ENCODE measurements around the gene EIF4E2. TPM values are rescaled to one million over a fixed set of nuclear protein-coding genes. Genes with fewer than 3 reads are reported as not detected.
A peak's percentile ranks its signal among the peaks of the same experiment; 100 is the strongest.

The EIF4E2 gene
- total RNA-seq, 6 donors from 2014 or later = 24.1 to 96.4 (median 57.2) TPM

- 80 to 86% methylated on average over 3 of the region's 3 CpGs for WGBS, 2 donors
- H3K36me3 ChIP-seq = peaks cover 17 to 62% (median 40%) of the 10 kb centered on the region in 4 donors
- no peak overlapping the region for H3K4me3 ChIP-seq
These were observed 5.9 kb downstream of the EIF4E2 start for GRCh38 chr2:232556426-232556825.

GRCh38 chr2:232562515-232563151 lies 12.1 kb downstream of the EIF4E2 start:
- no peak for ATAC-seq (ENCODE audit: low FRiP score in 2 of 2)

More at GRCh38 chr2:232556426-232556825, 5.9 kb downstream of the EIF4E2 start:
- Histone ChIP-seq H3K27me3 (no peaks in the 10 kb centered on the region), H3K4me1 (peaks cover 21 to 34% (median 30%) of the 10 kb centered on the region in 4 donors), H3K9me3 (no peaks in the 10 kb centered on the region), H3K27ac (no peak overlapping the region)
- TF ChIP-seq CTCF (IDR thresholded peaks at IDR 0.05) (no peak), POLR2AphosphoS5 (IDR thresholded peaks at IDR 0.05) (no peak), EP300 (IDR thresholded peaks at IDR 0.05) (no peak), POLR2A (IDR thresholded peaks at IDR 0.05) (no peak)
- ATAC-seq (ENCODE audit: low FRiP score in 2 of 2) = no peak
- DNase-seq = no peak

DNA sequence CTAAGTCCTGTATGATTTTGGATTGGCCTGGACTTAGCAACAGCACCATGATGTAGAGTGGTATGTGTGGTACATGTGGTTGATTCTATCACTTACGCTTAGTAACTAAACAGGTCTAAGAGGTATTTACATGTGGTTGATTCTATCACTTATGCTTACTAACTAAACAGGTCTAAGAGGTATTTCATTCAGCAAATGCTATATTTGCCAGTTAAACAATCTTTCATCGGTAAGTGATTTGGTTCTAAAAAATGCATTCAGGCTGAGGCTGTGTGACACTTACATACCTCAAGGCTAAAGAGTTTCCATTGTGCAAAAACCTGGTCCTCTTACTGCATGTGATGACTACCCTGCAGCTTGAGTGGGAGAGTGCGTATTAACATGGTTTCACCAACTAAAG lies 13.1 kb downstream of the EIF4E2 start:
- 47 to 55% methylated on average over 3 of the region's 3 CpGs for WGBS, 2 donors

More at GRCh38 chr2:232562515-232563151, 12.1 kb downstream of the EIF4E2 start:
- Histone ChIP-seq H3K9me3 (no peaks in the 10 kb centered on the region), H3K4me3 (no peak overlapping the region), H3K36me3 (peaks cover 59 to 94% (median 72%) of the 10 kb centered on the region in 4 donors), H3K27me3 (no peaks in the 10 kb centered on the region), H3K27ac (no peak overlapping the region), H3K4me1 (no peaks in the 10 kb centered on the region)
- TF ChIP-seq EP300 (IDR thresholded peaks at IDR 0.05) (no peak), POLR2AphosphoS5 (IDR thresholded peaks at IDR 0.05) (no peak), POLR2A (IDR thresholded peaks at IDR 0.05) (no peak), CTCF (IDR thresholded peaks at IDR 0.05) (no peak)
- WGBS, 2 donors = 86 to 89% methylated on average over 8 of the region's 8 CpGs
- no peak for DNase-seq

DNA sequence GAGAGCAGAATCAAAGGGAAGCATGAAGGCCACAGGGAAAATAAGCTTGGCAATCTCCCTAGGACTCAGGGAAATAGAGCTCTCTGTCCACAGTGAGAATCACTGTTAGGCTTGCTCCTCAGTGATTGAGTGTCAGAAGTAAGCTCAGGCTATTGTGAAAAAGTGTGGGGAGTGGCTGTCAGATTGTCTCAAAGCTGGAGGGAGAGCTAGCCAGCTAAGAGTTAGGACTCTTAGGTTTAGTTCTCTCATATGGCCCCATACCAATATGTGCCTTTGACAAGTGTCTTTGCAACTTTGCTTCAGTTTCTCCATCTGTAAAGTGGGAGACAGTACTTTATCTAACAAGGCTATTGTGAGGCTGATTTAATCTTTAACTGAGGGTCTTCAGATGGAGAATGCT lies 17.2 kb downstream of the EIF4E2 start:
- DNase-seq (no peak), ATAC-seq (ENCODE audit: low FRiP score in 2 of 2) (no peak)
- Histone ChIP-seq H3K4me3 (no peak overlapping the region), H3K36me3 (peaks cover 52 to 99% (median 81%) of the 10 kb centered on the region in 4 donors), H3K27ac (no peak overlapping the region), H3K27me3 (no peaks in the 10 kb centered on the region), H3K9me3 (no peaks in the 10 kb centered on the region), H3K4me1 (peaks cover 0 to 6% (median 0%) of the 10 kb centered on the region in 4 donors)
- TF ChIP-seq POLR2A (IDR thresholded peaks at IDR 0.05) (no peak), EP300 (IDR thresholded peaks at IDR 0.05) (no peak), POLR2AphosphoS5 (IDR thresholded peaks at IDR 0.05) (no peak), CTCF (IDR thresholded peaks at IDR 0.05) (no peak)

More for the DNA sequence above, 13.1 kb downstream of the EIF4E2 start:
- H3K27ac ChIP-seq = no peak overlapping the region
- peaks cover 0 to 6% (median 0%) of the 10 kb centered on the region in 4 donors for H3K4me1 ChIP-seq
- H3K9me3 ChIP-seq = no peaks in the 10 kb centered on the region
- DNase-seq = no peak
- peaks cover 60 to 94% (median 72%) of the 10 kb centered on the region in 4 donors for H3K36me3 ChIP-seq
- H3K4me3 ChIP-seq = no peak overlapping the region
- no peaks in the 10 kb centered on the region for H3K27me3 ChIP-seq
- ATAC-seq (ENCODE audit: low FRiP score in 2 of 2) = peak in 1 of 2 donors; percentile 78
- TF ChIP-seq EP300 (IDR thresholded peaks at IDR 0.05) (no peak), POLR2A (IDR thresholded peaks at IDR 0.05) (no peak), CTCF (IDR thresholded peaks at IDR 0.05) (no peak), POLR2AphosphoS5 (IDR thresholded peaks at IDR 0.05) (no peak)

DNA sequence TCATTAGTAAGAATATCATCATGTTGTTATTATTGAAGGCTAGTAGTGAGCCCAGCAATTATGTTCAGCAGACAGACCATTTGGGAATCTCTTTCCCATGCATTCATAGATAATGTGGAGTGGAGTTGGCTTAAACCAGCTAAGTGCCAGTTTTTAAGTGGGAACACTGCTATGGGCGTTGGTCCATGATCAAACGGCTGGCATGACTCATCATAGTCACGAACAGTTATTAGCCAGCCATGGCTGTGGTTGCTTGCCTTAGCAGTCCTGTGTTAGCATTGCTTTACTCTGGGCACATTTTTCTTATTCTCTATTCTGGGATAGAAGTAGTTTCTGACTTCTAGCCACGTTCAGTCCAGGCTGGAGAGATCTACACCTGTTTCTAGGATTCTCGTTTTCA lies 17.7 kb downstream of the EIF4E2 start:
- peaks cover 0 to 6% (median 0%) of the 10 kb centered on the region in 4 donors for H3K4me1 ChIP-seq
- TF ChIP-seq POLR2AphosphoS5 (IDR thresholded peaks at IDR 0.05) = no peak
- TF ChIP-seq EP300 (IDR thresholded peaks at IDR 0.05) = no peak
- no peak for TF ChIP-seq POLR2A (IDR thresholded peaks at IDR 0.05)
- TF ChIP-seq CTCF (IDR thresholded peaks at IDR 0.05) = no peak
- H3K9me3 ChIP-seq = no peaks in the 10 kb centered on the region
- H3K36me3 ChIP-seq = peaks cover 52 to 99% (median 83%) of the 10 kb centered on the region in 4 donors
- peak in 1 of 2 donors; percentile 73 for ATAC-seq (ENCODE audit: low FRiP score in 2 of 2)
- peak overlapping the region in 1 of 4 donors; percentile 8 for H3K27ac ChIP-seq
- no peak overlapping the region for H3K4me3 ChIP-seq
- no peaks in the 10 kb centered on the region for H3K27me3 ChIP-seq
- DNase-seq = peak in 1 of 2 donors; percentile 58
- 52 to 68% methylated on average over 5 of the region's 5 CpGs for WGBS, 2 donors

All from upper lobe of left lung (tissue), 6 donors.